H1 (cell line): ENCODE measurements around the gene GFI1B. TPM values are rescaled to one million over a fixed set of nuclear protein-coding genes. Genes with fewer than 3 reads are reported as not detected.

Source experiments
- CTCF ChIA-PET: fragments of 300-600 bp; sonication (Branson Sonifier 250); formaldehyde crosslinking; loops from one replicate; lab custom pipeline; 2021; ENCODE audit not compliant: partially characterized antibody; lab: Charles Lee
- POLR2A ChIA-PET: fragments of 300-600 bp; sonication (Branson Sonifier 250); formaldehyde crosslinking; loops from one replicate; lab custom pipeline; 2021; ENCODE audit warnings: inconsistent platforms; ENCODE audit not compliant: partially characterized antibody; lab: Charles Lee
- DNase-seq, 2 experiments: peaks; one replicate each; pipeline versions ENCODE4 v3.0.0 to v3.0.0-alpha.2; 2010 to 2022; ENCODE audit warnings: low spot score in 2 of 2, low read depth in 1 of 2, mixed read lengths in 1 of 2
- FAIRE-seq: peaks from 2 replicates; lab custom pipeline; 2011; peaks lifted over from hg19 to GRCh38; lab: Jason Lieb, UNC
- H2AFZ ChIP-seq: 2 replicates; pipeline ENCODE4 v1.8.1; 2012; ENCODE audit warnings: low read length, inconsistent platforms
- H2AK5ac ChIP-seq: 2 replicates; pipeline ENCODE4 v1.6.1; 2013; ENCODE audit warnings: low read depth, low read length
- H2BK120ac ChIP-seq: replicated peaks from 2 replicates; pipeline ENCODE3; 2013; ENCODE audit warnings: low read depth, low read length, inconsistent platforms
- H2BK12ac ChIP-seq: 2 replicates; pipeline ENCODE4 v1.6.1; 2013; ENCODE audit warnings: low read depth, low read length
- H2BK15ac ChIP-seq: 2 replicates; pipeline ENCODE4 v1.6.1; 2013; ENCODE audit warnings: low read length
- H2BK20ac ChIP-seq: 2 replicates; pipeline ENCODE4 v1.6.1; 2013; ENCODE audit warnings: low read length
- H2BK5ac ChIP-seq: 2 replicates; pipeline ENCODE4 v1.6.1; 2013; ENCODE audit warnings: low read depth, low read length
- H3K14ac ChIP-seq: 2 replicates; pipeline ENCODE4 v1.6.1; 2013; ENCODE audit warnings: inconsistent platforms; ENCODE audit not compliant: insufficient read length
- H3K18ac ChIP-seq: 2 replicates; pipeline ENCODE4 v1.6.1; 2013; ENCODE audit warnings: low read length; ENCODE audit errors: extremely low read depth
- H3K23ac ChIP-seq: 2 replicates; pipeline ENCODE4 v1.6.1; 2013; ENCODE audit warnings: inconsistent platforms; ENCODE audit not compliant: insufficient read length
- H3K23me2 ChIP-seq: 2 replicates; pipeline ENCODE4 v1.6.1; 2013; ENCODE audit warnings: low read depth, low read length
- H3K27ac ChIP-seq: 2 replicates; pipeline ENCODE4 v1.6.1; 2011; ENCODE audit warnings: low read depth, low read length, inconsistent platforms
- H3K27me3 ChIP-seq, 4 experiments: replicated peaks in 1 of 4; 1 replicate in 1 of 4; 2 replicates in 3 of 4; pipeline versions ENCODE4 v1.6.1 to v1.8.1; 2011 to 2013; ENCODE audit warnings: low read length in 3 of 4, mild to moderate bottlenecking in 3 of 4, inconsistent platforms in 2 of 4, mixed read lengths in 2 of 4, moderate library complexity in 1 of 4; ENCODE audit not compliant: control insufficient read depth in 3 of 4, insufficient read depth in 3 of 4; ENCODE audit errors: extremely low read depth in 1 of 4
- H3K36me3 ChIP-seq, 4 experiments: 2 replicates each; pipeline versions ENCODE4 v1.6.1 to v1.8.1; 2011 to 2013; ENCODE audit warnings: mild to moderate bottlenecking in 4 of 4, low read length in 3 of 4, moderate library complexity in 2 of 4, control low read depth in 1 of 4, inconsistent platforms in 1 of 4; ENCODE audit not compliant: insufficient read depth in 4 of 4, control insufficient read depth in 2 of 4
- H3K4ac ChIP-seq: replicated peaks from 2 replicates; pipeline ENCODE3; 2013; ENCODE audit warnings: low read length, low read depth, mixed read lengths, inconsistent platforms; ENCODE audit not compliant: insufficient read length
- H3K4me1 ChIP-seq, 4 experiments: replicated peaks in 1 of 4; 1 replicate in 1 of 4; 2 replicates in 3 of 4; pipeline versions ENCODE4 v1.6.1 to v1.8.1; 2011 to 2013; ENCODE audit warnings: low read length in 3 of 4, inconsistent platforms in 2 of 4, mixed read lengths in 1 of 4; ENCODE audit not compliant: insufficient read depth in 4 of 4, control insufficient read depth in 3 of 4
- H3K4me2 ChIP-seq, 2 experiments: 2 replicates each; pipeline versions ENCODE4 v1.6.1 to v1.8.1; 2011 to 2013; ENCODE audit warnings: low read depth in 2 of 2, low read length in 2 of 2, control low read depth in 1 of 2, inconsistent platforms in 1 of 2, mild to moderate bottlenecking in 1 of 2; ENCODE audit not compliant: insufficient read depth in 1 of 2
- H3K4me3 ChIP-seq, 4 experiments: fragments of 200-600, 300-600 bp in 1 of 4; sonication (generic), shearing (Covaris generic), sonication (Bioruptor Twin) in 1 of 4; 2 replicates each; pipeline versions ENCODE4 v1.5.1 to v1.8.1; 2011 to 2016; ENCODE audit warnings: low read length in 4 of 4, low read depth in 3 of 4, control low read depth in 2 of 4, inconsistent platforms in 2 of 4, mild to moderate bottlenecking in 2 of 4, mixed read lengths in 1 of 4, moderate library complexity in 1 of 4; ENCODE audit not compliant: insufficient read depth in 2 of 4; ENCODE audit errors: extremely low read depth in 1 of 4
- H3K56ac ChIP-seq: replicated peaks from 2 replicates; pipeline ENCODE3; 2013; ENCODE audit warnings: low read depth, mild to moderate bottlenecking, mixed read lengths, low read length, inconsistent platforms; ENCODE audit not compliant: insufficient read length
- H3K79me1 ChIP-seq: 2 replicates; pipeline ENCODE4 v1.6.1; 2013; ENCODE audit warnings: low read depth, low read length, control low read depth
- H3K79me2 ChIP-seq, 2 experiments: 2 replicates each; pipeline versions ENCODE4 v1.6.1 to v1.8.1; 2012 to 2013; ENCODE audit warnings: low read length in 2 of 2, mild to moderate bottlenecking in 2 of 2, inconsistent platforms in 1 of 2; ENCODE audit not compliant: insufficient read depth in 2 of 2, control insufficient read depth in 1 of 2
- H3K9ac ChIP-seq, 4 experiments: replicated peaks in 1 of 4; 1 replicate in 1 of 4; 2 replicates in 3 of 4; pipeline versions ENCODE4 v1.6.1 to v1.8.1; 2011 to 2013; ENCODE audit warnings: low read depth in 3 of 4, low read length in 3 of 4, control low read depth in 2 of 4, mild to moderate bottlenecking in 2 of 4, moderate library complexity in 2 of 4, inconsistent platforms in 1 of 4; ENCODE audit errors: extremely low read depth in 1 of 4
- H3K9me3 ChIP-seq, 2 experiments: 2 replicates each; pipeline versions ENCODE4 v1.6.1 to v1.8.1; 2012 to 2013; ENCODE audit warnings: mild to moderate bottlenecking in 2 of 2, moderate library complexity in 2 of 2, control low read depth in 1 of 2, inconsistent platforms in 1 of 2, low read depth in 1 of 2, low read length in 1 of 2, mixed read lengths in 1 of 2; ENCODE audit not compliant: insufficient read depth in 2 of 2
- H4K20me1 ChIP-seq, 2 experiments: replicated peaks in 1 of 2; 2 replicates each; pipeline versions ENCODE3 to v1.8.1; 2011 to 2013; ENCODE audit warnings: inconsistent platforms in 2 of 2, low read length in 2 of 2, mild to moderate bottlenecking in 1 of 2; ENCODE audit not compliant: insufficient read depth in 2 of 2, control insufficient read depth in 1 of 2
- H4K5ac ChIP-seq: 2 replicates; pipeline ENCODE4 v1.6.1; 2013; ENCODE audit warnings: low read length, low read depth, mixed read lengths, inconsistent platforms; ENCODE audit not compliant: insufficient read length
- H4K8ac ChIP-seq: 2 replicates; pipeline ENCODE4 v1.8.0; 2013; ENCODE audit warnings: mild to moderate bottlenecking, moderate library complexity, low read length, inconsistent platforms; ENCODE audit not compliant: insufficient read depth; ENCODE audit errors: extremely low read depth
- H4K91ac ChIP-seq: replicated peaks from 2 replicates; pipeline ENCODE3; 2013; ENCODE audit warnings: low read length, mixed read lengths, inconsistent platforms; ENCODE audit not compliant: insufficient read length
- CHD2 ChIP-seq: IDR thresholded peaks from 2 replicates; pipeline ENCODE4 v1.6.1; 2012; ENCODE audit warnings: low read length, improper control_type of control experiment
- SP1 ChIP-seq: IDR thresholded peaks from 2 replicates; pipeline ENCODE4 v1.6.1; 2011; ENCODE audit warnings: low read depth, low read length
- SP4 ChIP-seq: IDR thresholded peaks from 2 replicates; pipeline ENCODE4 v1.6.1; 2012; ENCODE audit warnings: low read length, inconsistent platforms
- WGBS, 2 experiments: shearing (Covaris generic) in 1 of 2; methylation state at CpG; one replicate each; pipeline versions ENCODE4 v1.1.6 to v1.1.7; 2013 to 2015; ENCODE audit warnings: low lambda C conversion rate in 2 of 2, mixed read lengths in 2 of 2, inconsistent platforms in 1 of 2, low coverage in 1 of 2, missing lambda C conversion rate in 1 of 2; ENCODE audit not compliant: insufficient replicate concordance in 2 of 2, insufficient coverage in 1 of 2, insufficient read length in 1 of 2; ENCODE audit errors: extremely low coverage in 1 of 2, missing lambda C conversion rate in 1 of 2; 5-methylcytosine and 5-hydroxymethylcytosine counted together
- polyA plus RNA-seq, 7 experiments: library from polyadenylated mRNA; depleted of rRNA in 3 of 7; stranded (reverse) in 5 of 7; unstranded in 2 of 7; fragments of >200 nt in 5 of 7; fragments of 200-250 nt in 2 of 7; gene quantifications; 1 replicate in 5 of 7; 2 replicates in 1 of 7; 4 replicates in 1 of 7; pipeline versions ENCODE4 v1.2.1 to v1.2.3, GENCODE V29; 2011 to 2013; ENCODE audit warnings: missing spikeins in 2 of 7, mixed read lengths in 2 of 7
- total RNA-seq: library from RNA; stranded (reverse); fragmentation: NEBNext Ultra II Directional; extraction: Animal tissue kit (Norgen Biotek cat#: 25700); gene quantifications from 2 replicates; pipeline ENCODE4 v1.2.1, GENCODE V29; 2021
- TF ChIP-seq, protein P1 (sequence below): IDR thresholded peaks from 2 replicates; pipeline ENCODE4 v1.6.1; 2012; ENCODE audit warnings: inconsistent platforms
- TF ChIP-seq, protein P2 (sequence below): IDR thresholded peaks from 2 replicates; pipeline ENCODE4 v1.6.1; 2011; ENCODE audit warnings: low read length, improper control_type of control experiment
- TF ChIP-seq, protein P3 (sequence below): IDR thresholded peaks from 2 replicates; pipeline ENCODE4 v1.6.1; 2012; ENCODE audit warnings: inconsistent platforms

The GFI1B gene
- total and polyA plus RNA-seq, 2 of the 8 experiments (the other 6 are each of a cell fraction or from before 2014, with no cell fraction given): 0.09 to 0.11 TPM

DNA sequence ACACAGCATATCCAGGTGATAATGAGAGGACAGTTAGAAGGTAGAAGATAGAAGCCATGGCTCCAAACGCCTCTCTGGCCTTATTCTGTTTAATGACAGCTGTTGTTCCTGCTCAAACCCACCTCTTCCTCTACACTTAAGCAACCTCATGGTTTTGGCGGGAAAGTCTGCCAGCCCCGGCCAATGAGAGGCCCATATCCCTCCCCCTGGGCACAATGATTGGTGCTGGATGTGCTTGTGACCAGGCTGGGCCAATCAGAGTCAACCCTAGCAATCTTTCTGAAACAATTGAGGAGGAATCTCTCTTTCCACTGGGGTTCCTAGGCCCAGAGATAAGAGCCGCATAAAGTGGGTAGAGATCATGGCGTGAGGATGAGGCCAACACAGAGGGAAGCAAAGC is 4.8 kb upstream of the GFI1B start:
- no peak overlapping the region for H2BK120ac ChIP-seq
- H3K79me2 ChIP-seq: no peaks in the 10 kb centered on the region
- POLR2A ChIA-PET: interaction anchor here (1.6 kb wide), 1 partner anchor 29 kb away, joined by 3 read pairs; the partner anchor contains the start of gene TSC1
- no peak overlapping the region for H4K8ac ChIP-seq
- H3K9me3 ChIP-seq: no peaks in the 10 kb centered on the region
- H4K5ac ChIP-seq: no peak overlapping the region
- H3K36me3 ChIP-seq: no peaks in the 10 kb centered on the region
- H4K91ac ChIP-seq: no peak overlapping the region
- no peak overlapping the region for H3K56ac ChIP-seq
- no peak overlapping the region for H2AK5ac ChIP-seq
- H3K79me1 ChIP-seq: no peaks in the 10 kb centered on the region
- H3K18ac ChIP-seq: no peak overlapping the region
- peaks cover under 1% of the 10 kb centered on the region; the same call in 1 of the 2 replicates for H3K23me2 ChIP-seq
- DNase-seq (no peak), FAIRE-seq (no peak)
- H3K4me1 ChIP-seq: peaks cover 0 to 9% (median 3%) of the 10 kb centered on the region in 4 experiments; a peak in 6 of 7 replicates
- H4K20me1 ChIP-seq: peaks cover 0 to under 1% of the 10 kb centered on the region in 2 experiments
- no peak overlapping the region for H3K4me2 ChIP-seq
- H2BK5ac ChIP-seq: no peak overlapping the region
- H3K27me3 ChIP-seq: peaks cover 0 to 23% (median 9%) of the 10 kb centered on the region in 4 experiments; a peak in 5 of 7 replicates
- WGBS, 2 experiments: 84% methylated on average over 5 of the region's 5 CpGs; no CpG with 5 or more reads in 1 of the 2 experiments
- H3K23ac ChIP-seq: no peak overlapping the region
- no peak overlapping the region for H3K4me3 ChIP-seq
- TF ChIP-seq, protein P1, sequence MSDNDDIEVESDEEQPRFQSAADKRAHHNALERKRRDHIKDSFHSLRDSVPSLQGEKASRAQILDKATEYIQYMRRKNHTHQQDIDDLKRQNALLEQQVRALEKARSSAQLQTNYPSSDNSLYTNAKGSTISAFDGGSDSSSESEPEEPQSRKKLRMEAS: peak; percentile 16; the same call in 1 of the 2 replicates
- TF ChIP-seq, protein P2, sequence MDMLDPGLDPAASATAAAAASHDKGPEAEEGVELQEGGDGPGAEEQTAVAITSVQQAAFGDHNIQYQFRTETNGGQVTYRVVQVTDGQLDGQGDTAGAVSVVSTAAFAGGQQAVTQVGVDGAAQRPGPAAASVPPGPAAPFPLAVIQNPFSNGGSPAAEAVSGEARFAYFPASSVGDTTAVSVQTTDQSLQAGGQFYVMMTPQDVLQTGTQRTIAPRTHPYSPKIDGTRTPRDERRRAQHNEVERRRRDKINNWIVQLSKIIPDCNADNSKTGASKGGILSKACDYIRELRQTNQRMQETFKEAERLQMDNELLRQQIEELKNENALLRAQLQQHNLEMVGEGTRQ: peak; percentile 41; the same call in 1 of the 2 replicates
- TF ChIP-seq SP4: no peak
- TF ChIP-seq SP1: peak; percentile 78
- TF ChIP-seq, protein P3, sequence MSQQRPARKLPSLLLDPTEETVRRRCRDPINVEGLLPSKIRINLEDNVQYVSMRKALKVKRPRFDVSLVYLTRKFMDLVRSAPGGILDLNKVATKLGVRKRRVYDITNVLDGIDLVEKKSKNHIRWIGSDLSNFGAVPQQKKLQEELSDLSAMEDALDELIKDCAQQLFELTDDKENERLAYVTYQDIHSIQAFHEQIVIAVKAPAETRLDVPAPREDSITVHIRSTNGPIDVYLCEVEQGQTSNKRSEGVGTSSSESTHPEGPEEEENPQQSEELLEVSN: peak; percentile 96
- 0 out of 2 replicates have a peak, but pooled peaks have one; percentile 58 for TF ChIP-seq CHD2
- H3K27ac ChIP-seq: no peak overlapping the region
- H2BK20ac ChIP-seq: no peak overlapping the region
- no peak overlapping the region for H3K14ac ChIP-seq
- H2BK12ac ChIP-seq: no peak overlapping the region
- no peak overlapping the region for H3K4ac ChIP-seq
- H2AFZ ChIP-seq: no peak overlapping the region
- no peak overlapping the region for H3K9ac ChIP-seq
- H2BK15ac ChIP-seq: no peak overlapping the region
- CTCF ChIA-PET: interaction anchor here (0.6 to 5.1 kb wide), 18 partner anchors 8 to 367 kb away, joined by 3 to 40 read pairs (median 3); no protein-coding TSS in a partner anchor
